ENCODE measurements around the gene FBXW8.

The FBXW8 gene

DNA sequence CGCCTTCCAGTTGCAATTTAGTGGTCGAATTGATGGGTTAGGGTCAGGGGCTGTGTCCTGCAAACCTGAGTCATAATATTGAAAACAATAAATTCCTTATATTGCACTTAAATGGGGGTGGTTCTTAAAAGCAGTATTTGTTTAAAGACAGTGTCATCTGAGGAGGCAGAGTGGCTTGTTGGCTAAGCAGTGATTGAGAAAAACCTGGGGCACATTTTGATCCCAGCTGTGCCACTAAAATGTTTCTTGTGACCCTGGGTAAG lies 48.4 kb downstream of the FBXW8 start:
- DNase-seq = no peak

DNA sequence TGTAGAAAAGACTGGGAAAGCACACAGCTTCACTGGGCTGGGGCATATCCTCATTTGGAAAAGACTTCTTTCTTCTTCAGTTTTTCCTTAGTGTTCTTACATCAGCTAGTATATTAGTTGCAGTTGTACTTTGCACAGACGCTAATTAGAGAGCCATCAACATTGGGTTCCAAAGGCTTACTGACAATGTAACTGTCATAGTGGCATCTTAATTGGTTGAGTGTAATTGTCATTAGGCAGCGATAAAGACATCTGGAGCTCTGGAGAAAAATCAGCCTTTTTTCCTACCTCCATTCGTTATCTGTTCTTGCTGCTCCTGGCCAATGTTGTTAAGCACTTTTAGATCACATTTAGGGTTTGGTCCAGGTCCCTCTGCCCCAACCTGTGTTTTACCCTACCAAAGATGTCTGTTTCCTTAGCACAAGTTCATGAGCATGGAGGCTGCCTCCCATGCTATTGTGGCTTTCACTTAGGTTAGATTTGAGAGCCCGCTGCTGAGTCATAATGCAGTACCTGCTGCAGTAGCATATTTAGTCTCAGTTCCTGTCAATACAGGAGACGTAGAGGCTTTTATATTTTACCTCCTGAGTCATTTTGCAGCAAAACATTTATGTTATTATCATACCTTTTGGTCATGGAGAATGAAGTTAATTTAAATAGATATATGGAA lies 49.2 kb downstream of the FBXW8 start:
- no peak for DNase-seq

DNA sequence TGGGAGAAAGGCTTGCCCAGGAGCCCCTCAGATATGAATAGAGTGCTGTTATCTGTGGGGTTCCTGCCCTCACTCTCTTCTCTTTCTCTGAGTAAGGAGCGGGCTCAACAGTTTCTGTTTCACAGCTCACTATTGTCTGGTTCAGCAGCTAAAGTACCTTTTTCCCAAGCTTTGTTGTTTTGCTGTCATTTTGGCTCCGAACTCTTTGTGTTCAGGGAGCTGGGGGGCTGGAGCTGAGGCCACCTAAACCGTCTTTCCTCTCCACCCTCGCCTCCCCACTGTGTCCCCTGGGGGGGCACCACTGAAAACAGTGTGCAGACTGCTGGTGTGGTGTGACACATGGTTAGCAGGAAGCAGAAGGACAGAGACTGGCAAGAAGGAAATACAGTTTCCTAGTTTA lies 51.4 kb downstream of the FBXW8 start:
- DNase-seq = no peak

DNA sequence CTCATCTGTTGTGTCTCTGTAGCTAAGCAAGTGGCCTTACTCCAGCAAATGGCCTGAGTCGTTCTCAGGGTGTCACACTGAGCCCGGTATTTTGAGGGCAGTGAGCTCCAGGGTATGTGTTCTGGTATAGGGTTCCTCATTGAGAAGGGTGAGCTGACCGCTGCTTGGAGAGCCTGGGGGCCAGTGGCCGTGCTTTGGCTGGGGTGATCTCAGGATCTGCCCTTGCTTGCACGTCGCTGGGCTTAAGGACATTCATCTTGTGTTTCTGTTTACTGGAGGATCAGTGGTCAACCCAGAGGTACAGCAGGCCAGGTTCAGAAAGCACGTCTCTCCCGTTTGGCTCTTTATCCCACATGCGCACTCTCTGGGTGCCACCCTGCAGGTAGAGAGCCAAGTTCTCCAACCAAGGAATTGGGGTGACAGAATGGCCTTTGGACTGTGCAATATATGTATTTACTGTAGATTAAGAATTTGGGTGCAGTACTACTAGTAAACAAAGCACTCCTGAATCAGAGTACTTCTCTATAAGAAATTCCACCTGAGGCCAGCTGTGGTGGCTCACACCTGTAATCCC lies 52.1 kb downstream of the FBXW8 start:
- no peak for DNase-seq

DNA sequence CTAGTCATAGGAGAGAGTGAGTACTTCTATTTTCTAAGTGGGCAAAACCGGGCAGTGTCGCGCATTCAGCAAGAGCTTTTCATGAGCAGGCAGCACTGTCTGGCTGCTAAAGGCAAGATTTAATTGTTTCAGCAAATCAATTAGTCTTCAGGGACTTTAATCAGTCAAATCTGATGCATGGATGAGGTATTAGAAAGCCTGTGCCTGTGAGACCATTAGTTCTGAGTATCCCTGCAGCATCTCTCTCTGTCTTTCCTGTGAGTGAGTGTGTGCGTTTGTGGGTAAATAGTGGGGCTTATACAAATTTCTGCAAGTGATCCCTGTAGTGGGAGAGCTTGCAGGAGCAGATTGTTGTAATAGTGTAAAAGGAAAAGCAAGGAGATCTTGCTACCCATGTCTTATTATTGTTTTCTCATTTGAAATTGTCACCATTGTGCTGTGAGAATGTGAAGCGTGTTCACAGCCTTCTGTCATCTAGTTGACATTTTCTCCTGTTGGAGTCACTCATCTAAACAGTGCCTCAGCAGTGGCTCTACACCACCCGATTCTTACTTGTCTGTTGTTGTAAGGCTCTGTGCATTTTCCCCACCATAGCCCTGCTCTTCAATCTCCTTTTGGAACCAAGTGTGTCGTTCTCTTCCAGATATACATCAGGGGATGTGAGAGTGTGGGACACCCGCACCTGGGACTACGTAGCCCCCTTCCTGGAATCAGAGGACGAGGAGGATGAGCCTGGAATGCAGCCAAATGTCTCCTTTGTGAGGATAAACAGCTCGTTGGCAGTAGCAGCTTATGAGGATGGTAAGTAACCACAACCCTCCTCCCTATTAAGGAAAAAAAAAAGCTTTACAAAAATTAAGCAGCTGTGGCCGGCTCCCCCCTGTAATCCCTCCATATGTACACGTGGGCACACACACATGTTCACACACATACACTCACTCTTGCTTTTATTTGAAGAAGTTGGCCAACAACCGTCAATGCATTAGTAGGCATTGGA lies 53.6 kb downstream of the FBXW8 start:
- DNase-seq = no peak

DNA sequence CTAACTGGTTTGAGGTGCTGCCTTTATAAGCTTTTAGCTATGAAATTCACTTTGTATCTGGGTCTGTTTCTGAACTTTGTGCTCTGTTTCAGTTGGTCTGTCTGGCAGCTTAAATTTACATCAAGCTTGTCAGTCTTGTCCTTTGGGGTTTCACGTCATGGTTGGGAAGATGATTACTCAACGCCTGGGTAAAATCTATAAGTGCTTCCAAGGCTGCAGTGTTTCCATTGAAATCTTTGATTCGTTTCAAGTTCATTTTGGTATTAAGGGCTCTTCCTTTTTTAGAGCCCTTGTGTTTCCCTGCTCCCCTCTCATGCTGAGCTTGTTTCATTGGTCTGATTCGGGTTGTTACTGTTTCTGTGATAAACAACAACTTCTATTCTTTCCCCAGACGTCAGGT lies 58.2 kb downstream of the FBXW8 start:
- no peak for DNase-seq

DNA sequence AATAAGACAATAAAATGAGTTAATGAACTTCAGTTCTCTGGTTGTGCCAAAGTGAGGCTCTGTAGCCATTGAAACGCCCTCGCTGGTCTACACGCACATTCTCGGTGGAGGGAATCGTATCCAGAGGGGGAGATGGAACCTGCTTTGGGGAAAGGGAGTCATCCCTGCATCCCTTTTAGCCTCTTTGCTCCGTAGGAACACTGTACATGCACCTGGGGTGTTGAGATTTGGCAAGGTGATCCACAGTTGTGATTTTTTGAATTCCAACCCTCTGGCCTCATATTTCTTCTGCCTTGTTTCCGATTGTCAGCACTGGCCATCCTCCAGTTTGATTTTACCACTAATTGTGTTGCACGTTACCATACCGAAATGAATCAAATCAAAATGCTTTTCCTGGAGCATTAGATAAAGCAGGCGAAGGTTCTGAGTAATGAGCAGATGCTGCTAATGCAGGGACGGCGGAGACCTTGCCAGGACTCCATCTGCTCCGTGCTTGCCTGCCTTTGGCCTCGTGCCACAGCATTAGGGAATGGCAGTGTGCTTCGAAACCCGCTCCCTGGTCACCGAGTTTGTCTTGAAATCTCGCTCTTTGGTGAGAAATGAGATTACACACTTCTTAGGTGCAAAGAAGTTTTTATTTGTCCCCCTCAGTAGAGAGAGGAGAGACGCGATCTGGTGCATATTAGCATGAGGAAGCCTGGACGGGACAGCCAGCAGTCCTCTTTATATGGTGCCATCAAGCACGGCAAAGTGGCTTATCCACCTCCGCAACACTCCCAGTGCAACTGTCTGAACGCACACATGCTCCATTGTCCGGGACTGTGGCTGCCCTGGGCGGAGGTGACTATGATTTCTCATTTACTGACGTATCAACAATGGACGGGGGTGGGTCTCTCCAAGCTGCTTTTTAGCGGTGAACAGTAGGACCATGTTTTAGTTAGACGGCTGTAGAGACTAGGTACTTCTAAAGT lies 59.1 kb downstream of the FBXW8 start:
- no peak for DNase-seq

DNA sequence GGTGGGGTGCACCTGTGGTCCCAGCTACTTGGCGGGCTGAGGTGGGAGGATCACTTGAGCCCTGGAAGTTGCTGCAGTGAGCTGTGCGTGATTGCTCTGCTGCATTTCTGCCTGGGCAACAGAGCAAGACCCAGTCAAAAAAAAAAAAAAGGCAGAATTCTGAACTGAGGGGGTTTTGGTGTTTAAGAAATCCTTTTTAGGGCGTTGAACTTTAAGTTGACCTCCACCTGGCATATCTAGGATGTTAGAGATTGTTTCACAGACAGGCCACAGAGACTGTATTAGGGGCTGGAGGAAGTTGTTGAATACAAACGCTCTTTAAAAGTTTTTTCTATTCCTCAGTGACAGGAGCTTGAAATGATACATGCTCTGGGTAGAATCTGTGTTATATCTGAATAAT lies 60.5 kb downstream of the FBXW8 start:
- no peak for DNase-seq

DNA sequence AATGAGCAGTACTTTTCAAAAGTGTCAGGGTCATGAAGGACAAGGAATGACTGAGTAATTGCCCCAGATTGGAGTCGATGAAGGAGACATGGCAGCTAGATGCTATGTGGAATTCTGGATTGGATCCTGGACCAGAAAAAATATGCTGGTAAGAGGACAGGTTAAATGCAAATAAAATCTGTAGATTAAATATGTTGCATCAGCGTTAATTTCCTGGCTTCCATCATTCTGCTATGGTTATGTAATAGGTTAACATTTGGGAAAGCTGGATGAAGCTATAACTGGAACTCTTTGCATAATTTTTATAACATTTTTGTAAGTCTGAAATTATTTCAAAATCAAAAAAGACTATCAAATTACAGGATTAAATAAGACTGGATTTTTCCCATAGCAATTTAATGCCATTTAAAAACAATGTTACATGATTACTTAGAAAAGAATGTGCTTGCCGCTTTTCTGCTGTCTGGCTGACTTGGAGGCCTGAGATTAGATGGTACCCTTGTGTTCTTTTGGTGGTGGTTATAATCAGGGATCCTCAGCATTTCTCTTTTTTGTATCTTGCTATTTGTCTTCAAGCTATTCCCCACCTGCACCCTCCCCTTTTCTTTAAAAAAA lies 65.1 kb downstream of the FBXW8 start:
- no peak for DNase-seq

DNA sequence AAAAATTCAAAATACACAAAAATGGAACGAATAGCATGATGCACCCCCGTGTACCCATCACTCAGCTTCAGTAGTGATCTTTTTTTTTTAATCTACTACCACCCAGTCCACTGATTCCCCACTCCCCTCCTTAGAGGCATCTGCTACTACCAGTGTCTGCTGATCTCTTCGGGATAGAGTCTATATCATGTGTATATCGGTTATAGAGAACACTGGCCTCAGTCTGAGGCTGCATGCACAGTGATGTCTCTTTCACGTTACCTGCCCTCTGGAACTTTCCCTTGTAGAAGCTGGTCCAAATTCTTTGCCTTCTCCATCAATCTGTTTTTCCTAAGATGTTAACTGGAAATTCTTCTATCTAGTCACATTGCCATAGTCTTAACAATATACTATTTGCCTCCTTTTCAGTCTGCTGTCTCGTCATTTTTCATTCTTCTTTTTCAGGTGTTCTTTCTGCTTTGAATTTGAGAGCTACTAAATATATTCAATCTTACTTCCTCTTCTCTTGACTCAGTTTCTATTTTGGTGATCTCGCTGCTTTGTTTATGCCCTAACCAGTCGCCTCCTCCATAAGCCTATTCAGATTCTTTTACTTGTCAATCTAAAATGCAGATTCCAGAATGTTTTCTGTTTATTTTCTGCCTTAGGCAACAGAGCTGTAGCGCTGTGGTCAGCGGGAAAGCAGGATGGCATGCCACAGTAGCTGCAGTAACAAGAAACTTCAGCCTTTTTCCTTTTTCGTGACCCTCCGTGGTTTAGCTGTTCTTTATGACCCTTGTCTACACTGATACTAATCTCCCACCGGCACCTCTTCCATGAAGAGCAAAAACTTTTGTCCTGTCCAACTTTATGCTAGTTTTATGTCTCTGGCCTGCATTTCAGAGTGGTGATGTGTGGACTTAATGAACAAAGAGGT lies 67.0 kb downstream of the FBXW8 start:
- no peak for DNase-seq

DNA sequence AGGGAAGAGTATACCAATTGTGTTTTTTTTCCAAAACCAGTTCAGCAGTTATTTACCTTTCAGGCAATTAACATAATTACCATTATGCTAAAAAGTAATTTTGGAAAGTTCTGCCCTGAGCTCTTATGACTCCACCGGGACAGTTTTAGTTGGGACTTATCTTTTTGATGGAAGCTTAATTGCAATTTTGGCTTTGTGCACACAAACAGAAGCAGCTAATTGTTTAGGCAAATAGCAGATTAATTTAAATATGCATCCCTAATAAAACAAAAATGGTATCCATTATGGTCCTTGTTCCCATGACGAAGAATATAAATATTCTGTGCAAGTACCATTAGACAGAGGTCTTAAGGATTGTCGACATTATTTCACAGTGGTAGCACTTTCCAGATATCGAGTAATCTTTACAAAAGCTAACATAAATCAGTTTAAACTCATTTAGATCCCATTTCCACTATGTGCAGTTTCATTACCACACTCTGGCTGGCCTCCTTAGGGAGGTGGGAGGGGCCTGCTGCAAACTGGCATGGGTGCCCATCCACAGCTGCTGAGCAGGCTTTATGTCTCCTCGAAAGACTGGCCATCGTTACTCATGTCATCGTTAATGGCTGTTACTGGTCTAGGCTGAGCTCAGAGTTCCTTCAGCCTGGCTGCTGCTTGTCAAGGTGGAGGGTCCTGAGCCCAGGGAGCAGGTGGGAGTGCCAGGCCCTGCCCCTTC lies 68.2 kb downstream of the FBXW8 start:
- DNase-seq = no peak

DNA sequence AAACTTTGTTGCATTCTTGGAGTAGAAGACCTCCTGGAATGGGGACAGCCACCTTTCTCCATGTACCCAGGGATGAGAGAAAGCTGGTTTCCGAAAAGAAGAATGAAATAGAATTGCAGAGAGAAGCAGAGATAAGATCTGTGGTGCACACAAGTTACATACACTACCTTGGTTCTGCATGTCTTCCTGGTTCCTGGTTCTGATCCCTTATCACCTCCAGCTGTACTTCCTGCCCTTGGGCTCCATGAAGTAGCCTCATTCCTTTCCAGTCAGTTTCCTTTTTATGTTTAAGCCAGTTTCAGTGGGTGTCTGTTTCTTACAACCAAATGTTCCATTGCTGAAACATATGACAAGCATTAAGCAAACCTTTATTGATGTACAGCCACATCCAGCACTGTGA lies 69.3 kb downstream of the FBXW8 start:
- DNase-seq = no peak

DNA sequence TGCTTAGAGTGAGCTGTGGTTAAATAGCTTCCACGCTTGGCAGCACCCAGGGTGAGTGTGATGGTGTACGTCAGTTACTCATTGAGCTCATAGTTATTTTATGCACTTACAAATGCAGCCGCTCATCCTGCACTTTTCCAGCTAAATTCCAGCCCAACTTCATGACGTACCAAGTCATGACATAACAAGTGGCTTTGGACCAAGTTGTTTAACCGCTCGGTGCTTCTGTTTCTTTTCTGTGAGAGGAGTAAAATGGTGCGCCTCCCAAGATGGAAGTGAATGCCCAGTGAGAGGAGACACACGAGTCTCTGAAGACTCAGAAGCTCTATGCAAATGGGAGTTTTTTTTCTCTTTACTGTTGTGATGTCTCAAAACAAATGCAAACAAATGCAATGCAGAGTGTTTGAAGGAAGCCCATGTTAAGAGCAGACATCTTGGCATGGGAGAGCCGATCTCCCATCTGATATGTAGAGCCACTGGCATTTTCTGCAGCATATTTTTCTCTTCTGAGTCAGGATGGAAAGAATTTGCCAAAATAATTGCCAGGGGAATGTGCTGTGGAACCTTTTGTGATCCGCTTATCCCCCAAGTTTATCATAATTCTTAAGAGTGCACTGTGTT lies 72.2 kb downstream of the FBXW8 start:
- DNase-seq = no peak

DNA sequence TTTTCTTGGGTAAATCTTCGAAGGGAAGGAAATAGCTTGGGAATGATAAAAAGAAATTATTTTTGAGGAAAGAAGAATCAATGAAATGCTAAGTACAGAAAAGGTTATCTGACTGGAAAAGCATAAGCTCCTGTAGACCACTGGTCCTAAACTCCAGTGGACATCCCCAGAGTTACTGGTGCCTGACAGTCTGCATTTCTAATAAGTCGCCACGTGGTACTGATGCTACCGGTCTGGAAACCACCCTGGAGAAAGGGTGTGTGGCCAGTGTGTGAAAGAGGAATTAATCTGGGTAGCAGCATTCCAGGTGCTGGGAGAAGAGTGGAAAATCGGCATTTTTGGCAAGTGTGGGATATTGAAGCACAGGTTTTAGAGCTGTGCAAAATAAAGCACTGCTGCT lies 73.3 kb downstream of the FBXW8 start:
- no peak for DNase-seq

DNA sequence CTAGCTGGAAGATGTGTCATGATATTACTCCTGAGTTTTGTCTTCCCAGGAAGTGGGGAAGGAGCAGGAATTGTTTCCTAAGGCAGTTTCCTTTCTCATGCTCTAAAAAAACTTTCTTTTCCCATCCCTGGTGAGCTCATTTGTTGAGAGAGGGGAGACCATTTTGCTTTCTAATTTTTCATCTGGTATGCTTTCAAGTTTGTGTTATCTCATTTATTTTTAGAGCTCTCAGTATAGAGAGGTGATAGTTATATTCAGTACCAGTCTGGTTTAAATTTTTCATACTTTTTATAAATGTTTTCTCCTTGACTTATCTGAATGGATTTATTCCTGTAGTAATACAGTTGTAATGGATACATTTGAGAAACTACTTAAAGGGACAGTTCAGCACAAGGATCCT lies 79.6 kb downstream of the FBXW8 start:
- DNase-seq = no peak

DNA sequence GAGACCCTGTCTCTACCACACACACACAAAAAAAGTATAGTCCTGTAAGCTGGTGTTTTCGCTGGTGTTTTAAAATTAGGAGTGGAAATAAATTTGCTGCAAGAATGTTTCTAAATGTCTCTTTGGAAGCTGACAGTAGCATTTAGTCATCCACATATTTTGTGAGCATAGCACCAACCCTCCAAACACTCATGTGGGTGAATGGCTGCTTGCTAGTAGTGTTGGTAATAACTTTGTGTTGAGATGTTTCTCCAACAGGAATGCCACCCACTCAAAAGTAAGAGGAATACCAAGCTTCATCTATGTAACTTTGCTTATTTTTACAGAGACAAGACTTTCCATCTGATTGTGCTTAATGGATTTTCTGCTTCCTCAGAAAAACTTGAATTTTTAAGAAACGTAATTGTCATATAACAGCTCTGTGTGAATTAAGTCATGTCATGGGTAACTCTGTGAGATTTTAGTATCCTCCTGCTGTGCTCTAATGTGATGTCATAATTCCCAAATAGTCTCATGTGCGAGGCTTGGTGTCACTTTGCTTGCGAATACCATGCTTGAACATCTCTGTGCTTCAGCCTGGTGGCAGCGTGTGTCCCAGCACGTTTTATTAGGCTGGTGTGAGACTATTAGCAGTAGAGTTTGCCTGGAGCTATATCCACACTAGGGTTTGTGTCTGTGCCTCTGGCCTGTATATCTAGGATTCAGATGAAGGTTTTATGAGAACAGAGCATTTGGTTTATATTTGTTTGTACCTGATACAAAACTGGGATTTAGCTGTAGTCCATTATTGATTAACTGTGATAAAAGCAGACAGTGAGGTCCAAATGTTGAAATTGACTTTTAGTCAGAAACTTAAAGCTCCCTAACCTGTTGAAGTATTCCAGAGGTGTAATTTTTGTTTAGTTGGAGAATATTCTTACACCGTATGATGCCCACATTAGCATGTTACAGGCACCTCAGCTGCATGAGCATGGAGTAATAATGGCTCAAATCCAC lies 80.5 kb downstream of the FBXW8 start:
- no peak for DNase-seq

DNA sequence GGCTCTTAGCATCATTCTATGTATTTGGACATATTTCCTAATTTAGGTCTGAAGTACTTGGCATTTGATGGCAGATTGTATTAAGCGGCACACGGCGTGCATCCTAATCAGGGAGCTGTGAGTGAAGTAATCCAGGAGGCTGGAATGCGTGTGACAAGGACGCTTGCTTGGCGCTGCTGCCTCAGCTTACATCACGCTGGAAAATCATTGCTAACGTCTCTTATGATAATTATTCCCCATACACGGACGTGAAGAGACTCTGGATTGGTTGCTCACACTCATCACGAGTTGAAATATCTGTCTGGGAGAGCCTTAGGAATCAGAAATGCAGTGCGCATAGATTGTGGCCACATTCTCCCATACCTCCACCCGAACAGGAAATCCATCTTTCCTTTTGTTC lies 85.3 kb downstream of the FBXW8 start:
- no peak for DNase-seq

DNA sequence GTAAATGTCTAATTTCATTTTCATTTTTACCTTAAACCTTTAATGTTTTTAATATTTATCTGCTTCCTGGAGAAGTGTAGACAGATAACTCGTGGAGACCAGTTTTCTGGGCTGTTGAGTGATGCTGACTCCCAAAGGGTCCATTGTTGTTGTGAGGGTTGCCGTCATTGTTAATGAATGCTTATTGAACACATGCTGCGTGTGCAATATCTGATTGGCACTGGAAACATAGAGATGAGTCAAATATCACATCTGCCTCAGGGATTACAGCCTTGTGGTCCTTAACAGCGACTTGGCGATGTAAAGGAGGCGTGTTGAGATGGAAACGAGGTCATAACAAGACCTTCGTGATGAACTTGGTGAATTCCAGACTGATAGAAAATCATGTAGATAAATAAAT lies 85.9 kb downstream of the FBXW8 start:
- DNase-seq = no peak

DNA sequence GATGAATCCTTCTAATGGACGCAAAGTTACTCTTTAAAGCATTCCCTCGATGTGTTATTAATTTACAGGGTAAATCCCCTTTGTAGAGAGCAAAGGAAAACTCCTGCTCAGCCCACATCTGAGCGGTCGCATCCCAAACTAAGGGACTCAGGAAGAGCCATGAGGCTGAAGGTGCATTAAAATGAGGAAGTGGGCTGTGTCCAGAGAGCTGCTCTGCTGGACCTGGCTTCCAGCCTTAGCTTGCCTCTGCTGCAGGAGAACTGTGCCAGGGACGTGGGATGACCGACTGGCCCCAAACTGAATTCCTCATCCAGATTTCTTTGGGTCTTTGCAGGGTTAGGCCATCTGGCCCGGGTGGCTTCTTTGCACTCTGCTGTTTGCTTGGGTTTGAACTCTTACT lies 88.3 kb downstream of the FBXW8 start:
- DNase-seq = no peak
